Keratinocyte (primary cell): Measurements from ENCODE around the gene BICD1.

Experiments
- EZH2 ChIP-seq: IDR thresholded peaks from one replicate; pipeline ENCODE4 v1.6.1; 2012; ENCODE audit warnings: inconsistent platforms, mild to moderate bottlenecking, low read length, moderate library complexity
- TF ChIP-seq, protein P1 (sequence below), 3 experiments: IDR thresholded peaks in 1 of 3; conservative IDR thresholded peaks in 1 of 3; optimal IDR thresholded peaks in 1 of 3; 2 replicates in 2 of 3; 3 replicates in 1 of 3; pipeline versions ENCODE3 to v1.5.1; 2011; ENCODE audit warnings: low read length in 3 of 3, mild to moderate bottlenecking in 3 of 3, moderate library complexity in 2 of 3, control low read depth in 1 of 3, inconsistent platforms in 1 of 3; ENCODE audit not compliant: insufficient read depth in 2 of 3; ENCODE audit errors: extremely low read depth in 1 of 3

DNA sequence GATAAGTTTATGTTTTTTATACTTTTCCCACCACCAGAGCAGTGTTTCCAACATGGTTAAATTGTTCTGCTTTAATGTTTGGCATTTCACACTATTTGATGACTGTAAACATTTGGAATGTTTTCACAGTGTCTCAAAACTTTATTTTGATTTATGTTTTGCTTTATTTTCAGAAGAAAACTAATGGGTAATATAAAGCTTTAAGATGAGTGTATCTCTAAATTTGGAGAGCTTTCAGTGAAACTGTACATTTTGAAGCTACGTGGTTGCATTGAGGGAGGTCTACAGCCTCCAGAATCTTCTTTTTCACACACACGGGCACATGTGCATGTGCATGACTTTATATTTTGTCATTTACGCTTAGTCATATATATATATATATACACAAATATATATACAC, 10.7 kb downstream of the BICD1 start:
- no peak for TF ChIP-seq EZH2
- TF ChIP-seq, protein P1, sequence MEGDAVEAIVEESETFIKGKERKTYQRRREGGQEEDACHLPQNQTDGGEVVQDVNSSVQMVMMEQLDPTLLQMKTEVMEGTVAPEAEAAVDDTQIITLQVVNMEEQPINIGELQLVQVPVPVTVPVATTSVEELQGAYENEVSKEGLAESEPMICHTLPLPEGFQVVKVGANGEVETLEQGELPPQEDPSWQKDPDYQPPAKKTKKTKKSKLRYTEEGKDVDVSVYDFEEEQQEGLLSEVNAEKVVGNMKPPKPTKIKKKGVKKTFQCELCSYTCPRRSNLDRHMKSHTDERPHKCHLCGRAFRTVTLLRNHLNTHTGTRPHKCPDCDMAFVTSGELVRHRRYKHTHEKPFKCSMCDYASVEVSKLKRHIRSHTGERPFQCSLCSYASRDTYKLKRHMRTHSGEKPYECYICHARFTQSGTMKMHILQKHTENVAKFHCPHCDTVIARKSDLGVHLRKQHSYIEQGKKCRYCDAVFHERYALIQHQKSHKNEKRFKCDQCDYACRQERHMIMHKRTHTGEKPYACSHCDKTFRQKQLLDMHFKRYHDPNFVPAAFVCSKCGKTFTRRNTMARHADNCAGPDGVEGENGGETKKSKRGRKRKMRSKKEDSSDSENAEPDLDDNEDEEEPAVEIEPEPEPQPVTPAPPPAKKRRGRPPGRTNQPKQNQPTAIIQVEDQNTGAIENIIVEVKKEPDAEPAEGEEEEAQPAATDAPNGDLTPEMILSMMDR (optimal IDR thresholded peaks at IDR 0.05 in 1 of 3, IDR thresholded peaks at IDR 0.05 in 1 of 3, conservative IDR thresholded peaks at IDR 0.05 in 1 of 3; ENCODE audit: extremely low read depth in 1 of 3, insufficient read depth in 2 of 3, low read length in 3 of 3), result no peak
